ENCODE results near the gene PTPRD.

Gene PTPRD

GRCh38 chr9:8653855-8654254 lies 1958.9 kb downstream of the PTPRD start:
- TF ChIP-seq, protein P1, sequence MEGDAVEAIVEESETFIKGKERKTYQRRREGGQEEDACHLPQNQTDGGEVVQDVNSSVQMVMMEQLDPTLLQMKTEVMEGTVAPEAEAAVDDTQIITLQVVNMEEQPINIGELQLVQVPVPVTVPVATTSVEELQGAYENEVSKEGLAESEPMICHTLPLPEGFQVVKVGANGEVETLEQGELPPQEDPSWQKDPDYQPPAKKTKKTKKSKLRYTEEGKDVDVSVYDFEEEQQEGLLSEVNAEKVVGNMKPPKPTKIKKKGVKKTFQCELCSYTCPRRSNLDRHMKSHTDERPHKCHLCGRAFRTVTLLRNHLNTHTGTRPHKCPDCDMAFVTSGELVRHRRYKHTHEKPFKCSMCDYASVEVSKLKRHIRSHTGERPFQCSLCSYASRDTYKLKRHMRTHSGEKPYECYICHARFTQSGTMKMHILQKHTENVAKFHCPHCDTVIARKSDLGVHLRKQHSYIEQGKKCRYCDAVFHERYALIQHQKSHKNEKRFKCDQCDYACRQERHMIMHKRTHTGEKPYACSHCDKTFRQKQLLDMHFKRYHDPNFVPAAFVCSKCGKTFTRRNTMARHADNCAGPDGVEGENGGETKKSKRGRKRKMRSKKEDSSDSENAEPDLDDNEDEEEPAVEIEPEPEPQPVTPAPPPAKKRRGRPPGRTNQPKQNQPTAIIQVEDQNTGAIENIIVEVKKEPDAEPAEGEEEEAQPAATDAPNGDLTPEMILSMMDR (IDR thresholded peaks at IDR 0.05; ENCODE audit: insufficient read depth, low read depth, low read length, missing control alignments) = no peak
- H3K4me3 ChIP-seq (ENCODE audit: low read depth, low read length) = no peak overlapping the region
- DNase-seq (ENCODE audit: low read depth) = no peak

DNA sequence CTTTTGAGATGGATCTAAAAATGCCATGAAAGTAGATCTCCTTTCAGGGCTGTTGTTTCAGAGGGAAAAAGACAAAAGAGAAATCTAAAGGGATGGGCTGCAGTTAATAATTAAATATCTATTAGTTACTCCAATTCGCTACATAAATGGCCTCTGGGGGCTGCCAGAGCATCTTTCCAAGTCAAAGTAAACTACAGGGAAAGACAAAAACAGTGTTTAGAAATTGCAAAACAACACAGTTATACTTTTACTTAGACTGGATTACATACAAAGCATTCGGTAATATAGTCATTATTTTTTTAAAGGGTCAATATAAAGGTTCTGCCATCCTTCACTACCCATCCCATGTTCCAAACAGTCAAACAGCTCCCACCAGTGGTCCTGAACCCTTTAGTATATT lies 1959.7 kb downstream of the PTPRD start:
- TF ChIP-seq, protein P1 (IDR thresholded peaks at IDR 0.05; ENCODE audit: insufficient read depth, low read depth, low read length, missing control alignments) = no peak
- H3K4me3 ChIP-seq (ENCODE audit: low read depth, low read length) = no peak overlapping the region
- no peak for DNase-seq (ENCODE audit: low read depth)

GRCh38 chr9:8652255-8652654 lies 1960.5 kb downstream of the PTPRD start:
- no peak for DNase-seq (ENCODE audit: low read depth)

DNA sequence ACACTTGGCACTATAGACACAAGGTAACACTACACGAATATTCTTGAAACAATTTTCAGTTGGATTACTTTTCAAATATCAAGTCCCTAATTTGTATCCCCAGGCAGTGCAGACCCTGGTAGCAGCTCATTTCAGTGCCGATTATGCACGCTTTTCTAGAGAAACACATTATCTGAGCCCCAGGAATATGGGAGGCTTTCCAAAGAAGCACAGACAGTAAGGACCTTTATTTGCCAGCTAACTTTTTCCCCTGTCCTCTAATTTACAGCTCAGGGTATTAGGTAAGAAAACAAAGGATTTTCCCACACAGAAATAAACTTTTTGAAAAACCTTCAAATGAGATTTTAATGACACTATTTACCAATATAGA lies 1961.0 kb downstream of the PTPRD start:
- DNase-seq (ENCODE audit: low read depth) = no peak
- TF ChIP-seq, protein P1 (IDR thresholded peaks at IDR 0.05; ENCODE audit: insufficient read depth, low read depth, low read length, missing control alignments) = no peak
- no peak overlapping the region for H3K4me3 ChIP-seq (ENCODE audit: low read depth, low read length)

More at GRCh38 chr9:8652255-8652654, 1960.5 kb downstream of the PTPRD start:
- no peak overlapping the region for H3K4me3 ChIP-seq (ENCODE audit: low read depth, low read length)
- TF ChIP-seq, protein P1 (IDR thresholded peaks at IDR 0.05; ENCODE audit: insufficient read depth, low read depth, low read length, missing control alignments) = no peak

DNA sequence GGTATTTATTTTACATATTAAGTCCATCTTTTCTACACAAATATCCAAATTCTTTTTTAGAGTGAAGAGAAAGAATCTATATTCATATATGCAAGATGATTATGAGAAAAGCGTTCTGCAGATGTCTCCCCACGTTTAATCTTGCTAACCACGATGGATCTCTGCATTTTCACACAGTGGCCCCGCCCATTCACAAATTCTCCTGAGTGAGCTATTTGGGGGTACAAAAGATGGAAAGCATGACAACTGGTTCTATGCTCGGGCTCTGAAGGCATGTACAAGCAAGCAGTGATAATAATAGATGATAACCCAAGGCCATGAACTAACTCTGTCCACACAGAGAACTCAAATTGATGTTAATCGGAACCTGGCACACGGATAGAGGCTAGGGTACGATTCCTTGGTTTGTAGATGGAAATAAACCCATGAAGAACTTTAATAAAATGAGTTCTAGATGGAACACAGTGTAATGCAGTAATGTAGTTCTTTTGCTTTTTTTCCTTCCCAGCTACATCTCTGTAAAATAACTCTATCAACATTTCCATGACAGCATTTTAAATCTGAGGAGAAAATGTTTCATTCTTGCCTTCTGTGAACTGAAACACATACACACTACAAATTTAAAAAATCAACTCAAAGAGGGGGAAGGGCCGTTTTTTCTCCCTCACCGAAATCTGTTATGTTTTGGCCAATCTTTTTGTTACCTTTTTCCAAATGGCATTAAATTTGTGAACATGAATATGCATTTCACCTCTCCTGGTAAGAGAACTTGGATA lies 1961.5 kb downstream of the PTPRD start:
- no peak overlapping the region for H3K4me3 ChIP-seq (ENCODE audit: low read depth, low read length)
- TF ChIP-seq, protein P1 (IDR thresholded peaks at IDR 0.05; ENCODE audit: insufficient read depth, low read depth, low read length, missing control alignments) = no peak
- no peak for DNase-seq (ENCODE audit: low read depth)

DNA sequence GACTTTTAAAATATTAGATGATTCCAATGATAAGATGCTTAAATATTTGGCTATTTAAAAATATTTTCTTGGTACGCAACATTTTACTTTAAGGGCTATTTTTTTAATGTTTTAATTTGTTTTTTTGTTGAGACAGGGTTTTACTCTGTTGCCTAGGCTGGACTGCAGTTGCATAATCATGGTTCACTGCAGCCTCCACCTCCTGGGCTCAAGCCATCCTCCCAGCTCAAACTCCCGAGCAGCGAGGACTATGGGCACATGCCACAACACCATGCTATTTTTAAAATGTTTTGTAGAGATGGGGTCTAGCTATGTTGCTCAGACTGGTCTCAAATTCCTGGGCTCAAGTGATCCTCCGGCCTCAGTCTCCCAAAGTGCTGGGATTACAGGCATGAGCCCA lies 1963.0 kb downstream of the PTPRD start:
- no peak overlapping the region for H3K4me3 ChIP-seq (ENCODE audit: low read depth, low read length)
- DNase-seq (ENCODE audit: low read depth) = no peak
- TF ChIP-seq, protein P1 (IDR thresholded peaks at IDR 0.05; ENCODE audit: insufficient read depth, low read depth, low read length, missing control alignments) = no peak

- TF ChIP-seq, protein P1 (IDR thresholded peaks at IDR 0.05; ENCODE audit: insufficient read depth, low read depth, low read length, missing control alignments) = no peak
Measured at GRCh38 chr9:8649160-8649559, 1963.6 kb downstream of the PTPRD start.

More at GRCh38 chr9:8649160-8649559, 1963.6 kb downstream of the PTPRD start:
- no peak overlapping the region for H3K4me3 ChIP-seq (ENCODE audit: low read depth, low read length)
- DNase-seq (ENCODE audit: low read depth) = no peak
